ENCODE data around the gene BICC1.

- TF ChIP-seq CTCF (optimal IDR thresholded peaks at IDR 0.05 in 1 of 3, IDR thresholded peaks at IDR 0.05 in 1 of 3, conservative IDR thresholded peaks at IDR 0.05 in 1 of 3; ENCODE audit: extremely low read depth in 1 of 3, insufficient read depth in 2 of 3, low read length in 3 of 3), result no peak
- TF ChIP-seq EZH2 (IDR thresholded peaks at IDR 0.05; ENCODE audit: low read length), result no peak
These were observed 80.3 kb downstream of the BICC1 start for GRCh38 chr10:58593008-58593407.

Measured in keratinocyte (primary cell).